HG03565 (cell line): ENCODE measurements around the gene FRMPD4.

Experiments
- ATAC-seq: cut with Tn5 transposase; IDR thresholded peaks from one replicate; pipeline ENCODE4 v1.9.1; 2021; ENCODE audit warnings: mild to moderate bottlenecking, moderate library complexity; ENCODE audit not compliant: unreplicated experiment

Gene FRMPD4

DNA sequence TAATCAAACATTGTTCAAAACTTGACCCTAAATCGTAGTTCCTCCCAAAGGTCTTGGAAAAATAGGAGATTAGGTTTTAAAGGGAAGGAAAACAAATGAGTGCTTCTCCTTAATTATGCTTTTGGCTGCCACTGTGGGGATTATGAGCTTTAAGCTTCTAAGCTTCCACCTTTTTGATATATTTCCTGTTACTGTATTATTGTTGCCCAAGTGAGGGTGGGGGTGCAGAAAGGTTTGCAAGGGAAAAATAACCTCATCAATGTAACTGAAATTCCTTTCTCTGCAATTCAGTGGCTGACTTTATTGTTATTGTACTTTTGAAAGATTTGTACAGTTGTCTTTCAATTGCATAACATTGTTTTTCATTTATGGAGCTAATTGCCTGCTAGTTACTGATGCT, 285.1 kb downstream of the FRMPD4 start:
- no peak for ATAC-seq

DNA sequence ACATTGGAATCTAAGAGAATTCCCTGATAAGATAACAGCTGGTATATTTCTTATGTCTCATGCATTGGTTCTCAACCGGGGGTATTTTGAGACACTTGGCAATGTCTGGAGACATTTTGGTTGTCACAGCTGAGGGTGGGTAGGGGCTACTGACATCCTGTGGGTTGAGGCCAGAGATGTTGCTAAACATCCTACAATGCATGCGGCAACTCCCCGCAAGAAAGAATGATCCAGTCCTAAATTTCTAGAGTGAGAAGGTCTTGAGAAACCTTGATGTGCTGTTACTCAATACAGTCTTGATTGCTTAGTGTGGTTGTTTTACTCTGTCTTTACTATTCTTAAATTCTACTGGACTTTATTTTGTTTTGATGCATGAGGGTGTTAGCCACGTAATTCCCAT, 287.2 kb downstream of the FRMPD4 start:
- ATAC-seq = no peak

DNA sequence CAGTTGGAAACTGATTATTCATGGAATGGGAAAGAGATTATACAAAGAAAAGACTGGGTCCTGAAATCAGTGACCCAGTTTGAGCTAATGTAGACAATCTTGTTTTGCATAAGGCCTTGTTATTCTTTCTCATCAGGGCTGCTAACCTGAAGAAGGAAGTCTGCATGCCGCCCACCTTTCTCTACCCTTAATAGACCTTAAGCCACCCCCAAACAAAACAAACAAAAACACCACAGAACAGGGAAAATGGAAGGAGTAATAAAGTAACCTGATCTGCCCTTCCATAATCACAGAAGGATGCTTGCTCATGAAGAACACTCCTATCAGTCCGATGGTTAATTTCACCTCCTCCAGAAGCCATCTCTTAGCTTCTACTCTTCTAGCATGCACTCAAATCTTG, 288.1 kb downstream of the FRMPD4 start:
- no peak for ATAC-seq

DNA sequence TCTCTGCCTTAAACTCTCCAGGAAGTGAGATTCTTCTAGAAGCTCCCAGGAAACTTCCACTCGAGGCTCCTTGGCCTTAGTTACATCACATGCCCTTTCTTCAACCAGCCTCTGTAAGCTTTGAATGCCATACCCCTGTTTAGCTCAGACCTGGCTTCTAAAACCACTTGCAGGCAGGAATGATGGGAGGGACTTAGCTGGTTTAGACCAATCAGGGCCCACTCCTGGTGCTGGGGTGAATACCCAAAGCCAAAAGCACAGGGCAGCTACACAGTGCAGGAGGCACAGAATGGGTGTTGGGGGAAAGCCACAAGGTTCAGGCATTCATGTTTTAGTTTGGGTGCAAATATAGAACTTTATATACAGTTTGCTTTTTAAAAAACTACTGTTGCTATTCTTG, 296.2 kb downstream of the FRMPD4 start:
- no peak for ATAC-seq

DNA sequence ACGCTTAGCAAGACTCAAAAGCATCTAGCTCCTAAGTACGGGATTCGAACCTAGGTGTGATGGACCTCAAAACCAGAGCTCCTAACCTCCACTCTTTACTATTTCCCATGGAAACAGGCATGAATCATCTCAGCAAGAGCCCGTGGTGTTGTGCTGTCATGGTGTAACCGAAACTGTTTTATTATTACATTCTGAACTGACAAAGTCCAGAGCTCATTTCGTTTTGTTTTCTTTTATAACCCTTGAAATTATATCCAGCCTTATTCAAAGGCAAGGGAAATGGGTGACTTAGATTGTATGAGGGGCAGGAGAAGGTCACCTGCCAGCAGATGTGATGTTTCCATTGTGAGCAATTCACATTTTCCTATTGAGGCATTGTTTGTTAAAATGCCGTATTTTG, 301.1 kb downstream of the FRMPD4 start:
- ATAC-seq = no peak

DNA sequence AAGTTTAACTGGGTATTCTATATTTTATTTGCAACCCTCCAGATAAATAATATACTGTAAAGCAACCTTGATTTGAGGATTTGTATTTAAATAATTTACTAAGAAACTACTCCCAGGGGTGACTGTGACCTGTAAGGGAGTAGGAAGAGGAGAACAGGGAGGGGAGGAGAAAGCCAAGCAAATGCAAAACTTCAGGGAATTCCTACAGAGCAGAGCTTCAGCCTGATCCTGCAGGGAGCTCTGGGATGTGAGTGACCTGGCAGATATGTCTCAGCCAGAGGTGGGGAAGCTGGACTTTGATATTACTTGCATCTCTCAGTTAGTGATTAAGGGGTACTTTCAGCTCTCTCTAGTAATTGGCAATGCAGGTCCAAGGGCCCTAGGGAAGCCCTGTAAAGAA, 302.0 kb downstream of the FRMPD4 start:
- no peak for ATAC-seq

DNA sequence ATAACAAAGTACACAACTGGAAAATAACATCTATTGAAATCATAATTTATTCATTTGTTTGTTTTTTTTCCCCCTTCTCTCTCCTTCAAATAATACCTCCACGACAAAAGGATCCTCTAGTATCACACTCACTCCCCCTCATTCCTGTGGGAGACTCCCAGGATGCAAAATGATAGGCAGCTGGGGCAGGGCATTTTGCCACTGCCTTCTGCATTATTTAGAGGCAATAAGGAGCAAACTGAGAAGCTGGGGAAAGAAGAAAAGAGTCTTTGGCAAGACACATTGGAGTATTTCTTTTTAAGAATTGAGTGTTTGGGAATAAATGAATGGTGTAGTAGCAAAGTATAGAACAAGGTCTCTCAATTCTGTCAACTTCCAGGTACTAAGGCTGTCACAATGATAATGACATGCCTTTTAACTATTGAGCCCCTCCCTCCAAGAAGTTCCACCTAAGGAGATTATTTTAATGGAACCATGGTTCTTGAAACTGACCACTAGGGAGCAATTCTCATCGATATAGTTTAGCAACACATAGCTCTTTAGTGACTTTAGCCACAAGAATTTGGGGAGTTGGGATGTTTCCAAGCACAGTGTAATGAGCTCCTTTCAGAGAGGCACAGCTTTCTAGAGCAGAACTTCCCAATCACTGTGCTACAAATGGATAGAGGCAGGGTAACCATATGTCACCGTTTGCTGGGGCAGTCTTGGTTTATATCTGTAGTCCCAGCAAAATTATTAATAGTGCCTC, 303.3 kb downstream of the FRMPD4 start:
- ATAC-seq = no peak

DNA sequence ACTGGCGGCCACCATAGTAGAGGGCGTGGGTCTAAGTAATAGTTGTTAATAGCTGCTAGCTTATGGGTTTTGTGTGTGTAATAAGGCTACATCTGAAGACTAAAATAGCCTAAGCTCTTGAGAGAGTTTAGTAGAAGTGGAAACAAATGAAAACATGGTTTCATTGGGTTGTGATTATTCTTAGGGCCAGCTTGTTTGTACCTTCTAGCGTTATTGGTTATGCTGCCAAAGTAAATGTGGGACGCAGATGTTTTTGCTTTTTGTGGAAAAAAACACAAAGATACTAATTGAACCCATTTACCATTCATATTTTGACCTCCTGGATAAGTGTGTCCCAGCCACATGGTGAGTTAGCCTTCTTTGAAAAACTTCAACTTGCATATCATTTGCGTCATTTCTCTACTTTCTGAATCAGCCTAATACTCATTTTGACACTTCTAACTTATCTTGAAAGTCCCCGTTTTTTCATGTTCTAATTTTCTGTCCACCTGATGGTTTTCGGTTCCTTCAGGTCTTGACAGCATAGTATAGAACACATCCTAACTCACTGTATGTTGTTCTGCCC, 305.3 kb downstream of the FRMPD4 start:
- ATAC-seq = peak; percentile 81

DNA sequence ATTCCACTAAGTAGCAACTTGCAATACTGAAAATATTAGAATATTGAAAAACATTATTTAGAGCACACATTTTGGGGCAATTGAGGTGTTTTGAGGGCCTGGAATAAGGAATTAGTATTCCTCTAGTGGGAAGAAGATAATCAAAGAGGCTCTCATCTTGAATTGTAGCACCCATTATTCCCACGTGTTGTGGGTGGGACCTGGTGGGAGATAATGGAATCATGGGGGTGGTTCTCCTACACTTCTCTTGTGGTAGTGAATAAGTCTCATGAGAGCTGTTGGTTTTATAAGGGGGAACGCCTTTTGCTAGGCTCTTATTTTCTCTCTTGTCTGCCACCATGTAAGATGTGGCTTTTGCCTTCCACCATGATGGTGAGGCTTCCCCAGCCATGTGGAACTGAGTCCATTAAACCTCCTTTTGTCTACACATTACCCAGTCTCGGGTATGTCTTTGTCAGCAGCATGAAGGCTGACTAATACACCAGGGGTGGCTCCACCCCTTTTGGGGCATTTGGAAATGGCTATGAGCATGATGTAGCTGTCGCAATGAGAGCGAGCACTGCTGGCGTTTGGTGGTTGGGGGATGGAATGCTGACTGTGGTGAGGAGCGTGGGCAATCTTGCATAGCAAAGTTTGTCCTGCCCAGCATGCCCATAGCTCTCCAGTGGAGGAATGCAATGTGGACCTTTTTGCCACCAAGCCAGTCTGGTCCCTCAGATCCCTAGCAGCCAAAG, 308.2 kb downstream of the FRMPD4 start:
- ATAC-seq = no peak

DNA sequence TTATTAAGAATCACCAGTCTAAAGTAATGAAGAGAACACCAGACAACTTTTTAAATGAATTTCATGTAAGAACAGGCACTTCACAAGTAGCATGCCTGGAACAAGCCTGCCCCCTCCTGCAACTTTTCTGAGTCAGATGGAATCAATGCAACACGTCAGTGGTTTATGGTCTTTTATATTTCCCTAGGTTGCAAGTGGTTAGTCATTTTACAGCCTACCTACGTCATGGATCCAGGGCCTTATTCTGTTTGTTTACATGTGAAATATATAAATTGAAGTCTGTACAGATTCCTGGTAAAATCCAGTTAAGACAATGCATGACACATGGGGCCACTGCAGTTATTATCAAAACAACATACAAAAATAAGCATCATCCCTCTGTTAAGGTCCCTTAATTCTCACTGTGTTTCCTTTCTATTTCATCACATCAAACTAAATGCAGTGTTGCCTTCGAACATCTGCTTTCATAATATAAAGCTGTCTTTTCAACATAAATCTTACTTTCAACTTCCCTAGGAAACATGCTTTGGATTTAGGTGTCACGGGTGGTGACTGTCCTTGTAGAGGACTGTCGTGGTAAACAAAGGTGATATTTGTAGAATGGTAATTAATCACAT, 309.3 kb downstream of the FRMPD4 start:
- no peak for ATAC-seq

DNA sequence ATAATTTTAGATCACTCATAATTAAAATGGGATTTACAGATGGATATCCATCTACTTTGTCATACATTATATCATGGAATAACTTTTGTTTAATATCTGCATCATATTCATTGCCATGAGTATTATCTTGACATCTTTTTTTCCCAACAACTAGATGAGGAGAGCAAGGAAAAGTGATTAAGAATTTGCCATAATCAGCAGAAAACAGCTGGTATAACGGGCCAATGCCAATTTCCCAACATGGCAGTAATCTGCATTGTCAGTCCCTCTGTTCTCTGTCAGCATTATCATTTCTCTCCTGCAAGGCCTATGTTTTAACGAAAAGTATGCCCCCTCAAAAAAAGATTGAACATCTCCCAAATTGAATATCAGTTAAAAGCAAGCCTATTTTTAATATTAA, 314.0 kb downstream of the FRMPD4 start:
- no peak for ATAC-seq

DNA sequence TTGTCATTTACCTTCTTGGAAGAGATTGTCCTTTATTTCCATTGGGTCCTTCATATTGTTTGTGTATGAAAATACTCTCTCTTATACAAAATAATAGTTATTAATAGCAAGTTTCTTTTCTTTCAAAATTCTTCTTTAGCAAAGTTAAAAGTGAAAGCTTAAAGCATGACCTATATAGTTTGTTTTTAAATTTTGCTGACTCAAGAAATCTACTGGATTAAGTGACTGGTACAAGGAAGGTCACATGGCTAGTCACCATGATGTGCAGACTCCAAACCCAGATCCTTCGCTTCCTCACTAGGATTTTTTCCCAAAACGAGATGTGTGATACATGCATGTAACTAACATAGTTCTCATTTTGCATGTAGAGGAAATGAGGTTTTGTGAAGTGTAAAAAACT, 322.7 kb downstream of the FRMPD4 start:
- no peak for ATAC-seq

DNA sequence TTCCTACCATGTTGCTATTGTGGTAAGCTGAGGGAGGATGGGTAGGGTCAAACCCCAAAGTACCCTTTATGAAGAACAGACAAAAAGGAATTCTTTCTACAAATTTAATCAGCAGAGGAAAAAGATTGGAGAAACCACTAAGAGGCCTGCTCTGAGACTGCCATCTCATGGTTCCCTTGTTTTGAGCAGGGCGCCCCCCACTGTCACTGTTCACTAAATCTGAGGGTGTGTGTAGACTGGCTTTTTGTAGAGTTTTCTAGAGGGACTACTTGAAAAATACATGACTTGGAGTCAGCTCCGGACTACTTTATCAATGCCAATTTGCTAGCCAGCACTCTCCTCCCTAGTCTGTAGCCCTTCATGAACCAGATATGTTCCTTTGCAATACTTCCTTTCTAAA, 324.8 kb downstream of the FRMPD4 start:
- ATAC-seq = no peak

DNA sequence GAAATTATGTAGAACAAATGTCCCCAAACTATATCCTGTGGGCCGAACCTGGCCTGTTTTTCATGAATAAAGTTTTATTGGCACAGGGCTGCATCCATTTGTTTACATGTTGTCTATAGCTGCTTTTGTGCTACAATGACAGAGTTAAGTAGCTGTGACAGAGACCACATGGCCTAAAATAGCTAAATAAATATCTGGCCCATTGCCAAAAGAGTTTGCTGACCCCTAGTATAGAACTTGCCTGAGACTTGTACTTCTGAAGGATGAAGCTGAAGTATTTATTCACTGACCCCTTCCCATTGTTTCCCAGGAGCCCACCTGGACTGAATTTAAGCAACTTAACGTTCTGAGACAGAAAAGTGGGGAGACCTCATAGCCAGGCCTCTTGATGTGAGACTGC, 325.6 kb downstream of the FRMPD4 start:
- ATAC-seq = no peak

DNA sequence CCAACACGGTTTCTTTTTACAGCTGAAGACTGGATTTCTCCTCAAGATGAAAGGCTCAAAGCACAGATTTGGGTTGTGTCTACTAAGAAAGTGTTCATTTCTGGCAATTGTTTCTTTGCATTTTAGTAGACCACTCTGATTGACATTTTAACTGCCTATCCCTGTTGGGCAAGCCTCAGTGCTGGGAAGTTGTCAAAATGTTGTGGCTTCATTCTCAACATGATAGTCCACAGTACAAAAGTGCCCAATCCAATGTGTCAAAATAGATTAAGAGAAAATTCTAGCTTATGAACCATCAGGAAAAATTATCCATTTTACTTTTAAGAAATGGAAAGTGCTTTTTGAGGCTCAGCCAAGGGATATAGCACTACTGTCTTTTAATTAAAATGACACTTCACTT, 329.0 kb downstream of the FRMPD4 start:
- no peak for ATAC-seq

DNA sequence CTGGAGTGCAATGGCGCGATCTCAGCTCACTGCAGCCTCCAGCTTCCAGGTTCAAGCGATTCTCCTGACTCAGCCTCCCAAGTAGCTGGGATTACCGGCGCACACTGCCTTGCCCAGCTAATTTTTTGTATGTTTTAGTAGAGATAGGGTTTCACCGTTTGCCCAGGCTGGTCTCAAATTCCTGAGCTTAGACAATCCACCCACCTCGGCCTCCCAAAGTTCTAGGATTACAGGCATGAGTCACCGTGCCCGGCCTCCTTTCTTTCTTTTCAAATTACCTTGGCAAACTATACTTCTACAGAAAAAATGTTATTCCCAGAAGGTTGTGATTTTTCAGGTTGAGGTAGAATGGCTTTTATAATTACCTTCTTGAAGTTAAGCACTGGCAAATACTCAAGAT, 331.0 kb downstream of the FRMPD4 start:
- ATAC-seq = no peak

DNA sequence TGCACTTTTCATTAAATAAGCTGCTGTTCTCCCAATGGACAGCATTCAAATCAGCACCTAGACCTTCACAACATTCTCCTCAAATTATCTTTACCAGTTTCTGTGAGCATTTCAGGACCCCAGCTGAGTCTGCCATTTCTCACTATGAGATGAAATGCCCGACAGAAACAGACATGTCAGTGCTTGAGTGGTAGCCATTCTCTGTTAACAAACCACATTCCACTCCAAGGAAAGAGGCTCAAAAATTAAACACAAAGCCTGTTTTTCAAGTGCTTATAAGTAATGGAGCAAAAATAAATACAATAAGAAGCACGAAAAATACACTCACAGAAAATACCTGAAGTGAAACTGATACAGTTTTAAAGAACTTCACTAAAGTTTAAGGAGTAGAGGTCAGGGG, 332.8 kb downstream of the FRMPD4 start:
- ATAC-seq = no peak

DNA sequence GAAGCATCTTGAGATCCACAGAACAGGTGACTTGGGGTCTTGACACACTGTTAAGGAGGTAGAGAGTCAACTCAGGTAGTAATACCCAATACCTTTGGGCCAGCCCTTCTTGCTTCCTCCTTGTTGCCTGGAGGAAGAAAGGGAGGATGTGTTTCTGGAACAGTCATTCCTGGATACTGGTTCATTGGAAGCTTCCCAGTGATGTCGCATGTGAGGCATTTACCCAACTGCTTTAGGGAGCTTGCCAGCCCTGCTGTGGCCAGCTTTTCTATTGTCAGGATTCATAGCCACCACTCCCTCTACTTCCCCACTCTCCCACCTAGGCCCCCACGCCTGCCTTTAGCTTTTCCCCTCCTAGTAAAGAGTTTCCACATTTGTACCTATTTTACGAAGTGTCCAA, 342.7 kb downstream of the FRMPD4 start:
- no peak for ATAC-seq

DNA sequence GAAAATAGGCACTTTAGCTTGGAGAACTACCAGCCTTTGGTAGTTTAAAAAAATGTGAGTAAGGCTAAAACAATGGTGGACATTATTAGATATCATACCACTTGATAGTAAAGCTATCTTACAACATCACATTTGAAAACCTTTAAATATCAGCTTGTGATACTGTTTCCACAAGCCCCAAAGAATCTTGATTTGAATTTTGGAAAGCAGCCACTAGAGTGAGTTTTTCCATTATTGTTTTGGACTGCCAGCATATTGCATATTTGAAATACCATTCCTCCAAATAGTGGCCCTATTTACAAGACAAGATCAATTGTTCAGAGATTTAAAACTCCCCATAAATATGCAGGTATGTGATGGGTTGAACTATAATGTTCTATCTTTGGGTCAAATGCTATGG, 349.9 kb downstream of the FRMPD4 start:
- no peak for ATAC-seq

DNA sequence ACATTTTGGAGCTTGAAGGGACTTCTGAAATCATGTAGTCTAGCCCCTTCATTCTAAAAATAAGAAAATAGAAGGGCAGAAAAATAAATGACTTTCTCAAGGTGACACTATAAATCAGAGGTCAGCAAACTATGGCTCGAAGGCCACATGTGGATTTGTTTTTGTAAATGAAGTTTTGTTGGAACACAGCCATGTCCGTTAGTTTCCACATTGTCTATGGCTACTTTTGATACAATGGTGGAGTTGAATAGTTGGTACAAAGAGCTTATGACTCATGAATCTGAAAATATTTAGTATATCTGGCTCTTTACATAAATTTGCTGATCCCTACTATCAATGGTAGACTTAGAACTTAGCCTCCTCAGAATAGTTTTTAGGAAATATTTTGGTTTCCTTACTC, 350.5 kb downstream of the FRMPD4 start:
- ATAC-seq = no peak

DNA sequence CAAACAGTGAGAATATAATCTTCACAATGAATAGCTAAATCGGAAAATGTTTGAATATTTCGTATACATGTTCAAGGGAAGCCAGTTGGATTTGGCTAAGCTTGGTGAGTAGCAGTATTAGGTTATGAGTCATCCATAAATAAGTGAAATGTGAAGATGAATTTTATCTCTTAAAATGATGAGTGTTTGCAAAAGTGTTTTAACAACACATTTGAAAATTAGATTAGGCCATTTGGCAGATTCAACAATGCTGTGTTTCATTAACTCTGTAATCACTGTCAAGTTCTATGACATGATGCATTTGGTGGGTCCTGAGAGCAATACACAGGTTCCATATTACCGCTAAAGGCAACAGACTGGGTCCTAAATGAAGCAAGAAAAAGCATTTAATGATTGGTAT, 351.1 kb downstream of the FRMPD4 start:
- ATAC-seq = no peak
